GM12878 (cell line): ENCODE results near the gene COMT. TPM values are rescaled to one million over a fixed set of nuclear protein-coding genes. Genes with fewer than 3 reads are reported as not detected.

Experiments used
- ATAC-seq: fragments of 200-7000 bp; cut with Tn5 transposase; 3 replicates; pipeline ENCODE4 v1.9.1; 2020; ENCODE audit warnings: mild to moderate bottlenecking, moderate library complexity
- BruUV-seq: library from RNA; stranded (reverse); fragments of 400-500 nt; replicated peaks from 2 replicates; lab custom pipeline; 2021; lab: Mats Ljungman, UMichigan
- CTCF ChIA-PET: fragments of 300-600 bp; sonication (Branson Sonifier 250); formaldehyde crosslinking; extraction: SDS; loops from one replicate; lab custom pipeline; 2021; ENCODE audit warnings: inconsistent platforms; lab: Yijun Ruan, JAX
- POLR2A ChIA-PET: fragments of 350-600 bp; formaldehyde crosslinking; extraction: SDS; loops from one replicate; lab custom pipeline; 2021; ENCODE audit warnings: inconsistent platforms; lab: Charles Lee
- RAD21 ChIA-PET: fragments of 300-600 bp; sonication (Branson Sonifier 250); formaldehyde crosslinking; loops from one replicate; lab custom pipeline; 2023; ENCODE audit warnings: antibody characterized with exemption; ENCODE audit not compliant: unreplicated experiment; lab: Charles Lee
- SMC1A ChIA-PET: fragments of 300-600 bp; sonication (Branson Sonifier 250); formaldehyde crosslinking; loops from one replicate; lab custom pipeline; 2023; ENCODE audit not compliant: unreplicated experiment, uncharacterized antibody; lab: Charles Lee
- DNase-seq: peaks from one replicate; pipeline ENCODE4 v3.0.0-alpha.2; 2011; ENCODE audit warnings: low read depth, low spot score
- FAIRE-seq: peaks from 3 replicates; lab custom pipeline; 2011; peaks lifted over from hg19 to GRCh38; lab: Jason Lieb, UNC
- H2AFZ ChIP-seq: 2 replicates; pipeline ENCODE4 v1.6.0; 2011; ENCODE audit warnings: low read depth, low read length, control low read depth; ENCODE audit not compliant: control insufficient read depth
- H3K27ac ChIP-seq: 2 replicates; pipeline ENCODE4 v1.5.1; 2011; ENCODE audit warnings: control low read depth; ENCODE audit not compliant: control insufficient read depth, insufficient read depth
- H3K27me3 ChIP-seq, 2 experiments: replicated peaks in 1 of 2; 2 replicates each; pipeline versions ENCODE4 v1.6.0 to v1.6.1; 2011; ENCODE audit warnings: low read length in 1 of 2; ENCODE audit not compliant: control insufficient read depth in 2 of 2, insufficient read depth in 2 of 2
- H3K36me3 ChIP-seq, 2 experiments: 2 replicates each; pipeline ENCODE4 v1.5.1; 2011; ENCODE audit warnings: low read length in 1 of 2; ENCODE audit not compliant: control insufficient read depth in 2 of 2, insufficient read depth in 2 of 2
- H3K4me1 ChIP-seq: 2 replicates; pipeline ENCODE4 v1.6.1; 2011; ENCODE audit warnings: mild to moderate bottlenecking, low read length, moderate library complexity, mixed read lengths; ENCODE audit not compliant: control insufficient read depth, insufficient read depth
- H3K4me2 ChIP-seq: 2 replicates; pipeline ENCODE4 v1.6.0; 2011; ENCODE audit warnings: control low read depth; ENCODE audit not compliant: control insufficient read depth, insufficient read depth
- H3K4me3 ChIP-seq: fragments of 200-600 bp; sonication (generic); 2 replicates; pipeline ENCODE4 v1.5.1; 2016
- H3K79me2 ChIP-seq: 2 replicates; pipeline ENCODE4 v1.6.0; 2011; ENCODE audit warnings: low read length; ENCODE audit not compliant: control insufficient read depth, insufficient read depth
- H3K9ac ChIP-seq: 2 replicates; pipeline ENCODE4 v1.8.0; 2011; ENCODE audit warnings: low read length, control low read depth, mixed read lengths; ENCODE audit not compliant: control insufficient read depth, insufficient read depth
- H3K9me3 ChIP-seq: replicated peaks from 3 replicates; pipeline ENCODE4 v1.5.1; 2011; ENCODE audit warnings: mild to moderate bottlenecking, low read length; ENCODE audit not compliant: control insufficient read depth, insufficient read depth
- H4K20me1 ChIP-seq: 2 replicates; pipeline ENCODE4 v1.6.0; 2011; ENCODE audit not compliant: control insufficient read depth, insufficient read depth
- EGR1 ChIP-seq, 2 experiments: IDR thresholded peaks; 1 replicate in 1 of 2; 2 replicates in 1 of 2; pipeline ENCODE4 v1.6.1; 2011 to 2012; ENCODE audit warnings: low read depth in 2 of 2, low read length in 2 of 2, borderline replicate concordance in 1 of 2, mild to moderate bottlenecking in 1 of 2, moderate library complexity in 1 of 2
- NR2C1 ChIP-seq: fragments of 450-650 bp; IDR thresholded peaks from 2 replicates; pipeline ENCODE4 v1.6.1; 2017; ENCODE audit warnings: antibody characterized with exemption, mild to moderate bottlenecking, moderate library complexity
- SMC3 ChIP-seq: IDR thresholded peaks from 2 replicates; pipeline ENCODE4 v1.6.1; 2011; ENCODE audit warnings: low read length, improper control_type of control experiment, borderline replicate concordance
- SREBF1 ChIP-seq: IDR thresholded peaks from 2 replicates; pipeline ENCODE4 v1.6.1; 2012; ENCODE audit warnings: mild to moderate bottlenecking, low read length
- WGBS: methylation state at CpG from one replicate; pipeline ENCODE4 v1.1.6; 2016; ENCODE audit warnings: low lambda C conversion rate; ENCODE audit not compliant: insufficient replicate concordance, insufficient coverage; ENCODE audit errors: missing lambda C conversion rate; 5-methylcytosine and 5-hydroxymethylcytosine counted together
- in situ Hi-C: fragments of 300-500 bp; cut with MboI; formaldehyde crosslinking; loops from 9 replicates; pipeline ENCODE4 v1.14.3; 2018; ENCODE audit warnings: mixed read lengths
- intact Hi-C: fragments of 100-400 bp; cut with micrococcal nuclease; formaldehyde crosslinking; loops from one replicate; pipeline ENCODE4 v1.14.2; 2022; ENCODE audit not compliant: unreplicated experiment
- polyA plus RNA-seq, 11 experiments: library from polyadenylated mRNA; depleted of rRNA in 4 of 11; unstranded in 6 of 11; stranded (reverse) in 5 of 11; fragments of >200 nt; fragmentation: Nextera tagmentation in 4 of 11; fragmentation: Illumina TruSeq in 1 of 11; extraction: Ambion mirVana in 4 of 11; extraction: Trizol in 1 of 11; gene quantifications; 1 replicate in 1 of 11; 2 replicates in 10 of 11; pipeline versions ENCODE4 v1.2.1 to v1.2.3, GENCODE V29; 2011 to 2016; ENCODE audit warnings: inconsistent platforms in 2 of 11, missing spikeins in 2 of 11, low read depth in 1 of 11
- total RNA-seq, 4 experiments: library from RNA; depleted of rRNA in 3 of 4; stranded (reverse); fragments of >200 nt in 3 of 4; fragmentation: Illumina TruSeq in 1 of 4; extraction: Trizol in 1 of 4; gene quantifications; 2 replicates each; pipeline versions ENCODE4 v1.2.1 to v1.2.3, GENCODE V29; 2013 to 2021
- TF ChIP-seq, protein P1 (sequence below): fragments of 450-650 bp; IDR thresholded peaks from 2 replicates; pipeline ENCODE4 v1.6.1; 2017; ENCODE audit warnings: low read depth, mild to moderate bottlenecking, moderate library complexity
- TF ChIP-seq, protein P2 (sequence below): IDR thresholded peaks from 2 replicates; pipeline ENCODE4 v1.6.1; 2011; ENCODE audit warnings: mild to moderate bottlenecking, low read depth, low read length, moderate library complexity; ENCODE audit not compliant: insufficient replicate concordance
- TF ChIP-seq, protein P3 (sequence below): IDR thresholded peaks from 2 replicates; pipeline ENCODE4 v1.6.1; 2011; ENCODE audit warnings: borderline replicate concordance, low read depth, mild to moderate bottlenecking, moderate library complexity, low read length; ENCODE audit not compliant: insufficient read depth, poor library complexity, severe bottlenecking

The COMT gene
- total and polyA plus RNA-seq, 10 of the 15 experiments (the other 5 are each of a cell fraction or from before 2014, with no cell fraction given): 4.5 to 152 (median 66.1) TPM

DNA sequence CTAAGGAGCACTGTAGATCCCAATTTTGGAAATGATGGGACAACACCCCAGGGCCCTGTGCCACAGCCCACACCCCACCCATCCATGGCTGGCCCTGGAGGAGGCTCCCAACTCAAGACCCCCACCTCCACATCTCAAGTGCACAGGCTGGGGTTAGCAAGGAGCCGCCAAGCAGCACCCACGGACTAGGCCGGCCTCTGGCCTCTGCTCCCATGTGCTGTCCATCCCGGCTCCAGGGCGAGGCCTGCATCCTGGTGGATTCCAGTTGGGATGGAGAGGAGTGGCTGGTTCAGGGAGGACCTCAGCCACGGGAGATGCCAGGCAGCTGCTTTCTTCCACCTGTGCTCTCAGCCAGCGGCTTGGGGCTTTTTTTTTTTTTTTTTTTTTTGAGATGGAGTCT lies 43.4 kb upstream of the COMT start:
- no TSS peak for BruUV-seq
- Histone ChIP-seq H3K9me3 (no peaks in the 10 kb centered on the region), H3K36me3 (no peaks in the 10 kb centered on the region; a peak in 1 of 4 replicates), H3K27ac (no peak overlapping the region), H3K4me1 (no peaks in the 10 kb centered on the region), H3K27me3 (no peaks in the 10 kb centered on the region), H4K20me1 (no peaks in the 10 kb centered on the region), H3K4me3 (no peak overlapping the region), H3K9ac (no peak overlapping the region), H3K79me2 (no peaks in the 10 kb centered on the region), H2AFZ (no peak overlapping the region), H3K4me2 (no peak overlapping the region)
- POLR2A ChIA-PET: no interaction called here
- TF ChIP-seq, protein P1, sequence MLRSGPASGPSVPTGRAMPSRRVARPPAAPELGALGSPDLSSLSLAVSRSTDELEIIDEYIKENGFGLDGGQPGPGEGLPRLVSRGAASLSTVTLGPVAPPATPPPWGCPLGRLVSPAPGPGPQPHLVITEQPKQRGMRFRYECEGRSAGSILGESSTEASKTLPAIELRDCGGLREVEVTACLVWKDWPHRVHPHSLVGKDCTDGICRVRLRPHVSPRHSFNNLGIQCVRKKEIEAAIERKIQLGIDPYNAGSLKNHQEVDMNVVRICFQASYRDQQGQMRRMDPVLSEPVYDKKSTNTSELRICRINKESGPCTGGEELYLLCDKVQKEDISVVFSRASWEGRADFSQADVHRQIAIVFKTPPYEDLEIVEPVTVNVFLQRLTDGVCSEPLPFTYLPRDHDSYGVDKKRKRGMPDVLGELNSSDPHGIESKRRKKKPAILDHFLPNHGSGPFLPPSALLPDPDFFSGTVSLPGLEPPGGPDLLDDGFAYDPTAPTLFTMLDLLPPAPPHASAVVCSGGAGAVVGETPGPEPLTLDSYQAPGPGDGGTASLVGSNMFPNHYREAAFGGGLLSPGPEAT: no peak
- TF ChIP-seq SMC3 (no peak), SREBF1 (no peak), EGR1 (IDR thresholded peaks at IDR 0.05; ENCODE audit: borderline replicate concordance in 1 of 2, low read depth in 2 of 2, low read length in 2 of 2) (no peak), NR2C1 (no peak)
- TF ChIP-seq, protein P2, sequence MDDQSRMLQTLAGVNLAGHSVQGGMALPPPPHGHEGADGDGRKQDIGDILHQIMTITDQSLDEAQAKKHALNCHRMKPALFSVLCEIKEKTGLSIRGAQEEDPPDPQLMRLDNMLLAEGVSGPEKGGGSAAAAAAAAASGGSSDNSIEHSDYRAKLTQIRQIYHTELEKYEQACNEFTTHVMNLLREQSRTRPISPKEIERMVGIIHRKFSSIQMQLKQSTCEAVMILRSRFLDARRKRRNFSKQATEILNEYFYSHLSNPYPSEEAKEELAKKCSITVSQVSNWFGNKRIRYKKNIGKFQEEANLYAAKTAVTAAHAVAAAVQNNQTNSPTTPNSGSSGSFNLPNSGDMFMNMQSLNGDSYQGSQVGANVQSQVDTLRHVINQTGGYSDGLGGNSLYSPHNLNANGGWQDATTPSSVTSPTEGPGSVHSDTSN: no peak
- TF ChIP-seq, protein P3, sequence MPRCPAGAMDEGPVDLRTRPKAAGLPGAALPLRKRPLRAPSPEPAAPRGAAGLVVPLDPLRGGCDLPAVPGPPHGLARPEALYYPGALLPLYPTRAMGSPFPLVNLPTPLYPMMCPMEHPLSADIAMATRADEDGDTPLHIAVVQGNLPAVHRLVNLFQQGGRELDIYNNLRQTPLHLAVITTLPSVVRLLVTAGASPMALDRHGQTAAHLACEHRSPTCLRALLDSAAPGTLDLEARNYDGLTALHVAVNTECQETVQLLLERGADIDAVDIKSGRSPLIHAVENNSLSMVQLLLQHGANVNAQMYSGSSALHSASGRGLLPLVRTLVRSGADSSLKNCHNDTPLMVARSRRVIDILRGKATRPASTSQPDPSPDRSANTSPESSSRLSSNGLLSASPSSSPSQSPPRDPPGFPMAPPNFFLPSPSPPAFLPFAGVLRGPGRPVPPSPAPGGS: no peak
- in situ Hi-C loops: no loop called here
- CTCF ChIA-PET: no interaction called here
- intact Hi-C loops: no loop called here
- WGBS: 77% methylated on average over 6 of the region's 7 CpGs
- FAIRE-seq: no peak
- SMC1A ChIA-PET: no interaction called here
- RAD21 ChIA-PET: no interaction called here
- ATAC-seq: no peak
- no peak for DNase-seq
